ENCODE results near the gene LBX1.

LBX1 gene

GRCh38 chr10:101224910-101225823, 4.1 kb downstream of the LBX1 start:
- DNase-seq: no peak

- DNase-seq: no peak
Measured at GRCh38 chr10:101224060-101224909, 5.0 kb downstream of the LBX1 start.

GRCh38 chr10:101223274-101224059, 5.8 kb downstream of the LBX1 start:
- no peak for DNase-seq

- DNase-seq: no peak
Measured at GRCh38 chr10:101222683-101223273, 6.5 kb downstream of the LBX1 start.

GRCh38 chr10:101221963-101222531, 7.2 kb downstream of the LBX1 start:
- no peak for DNase-seq

- no peak for DNase-seq
Measured at GRCh38 chr10:101221549-101221948, 7.7 kb downstream of the LBX1 start.

- no peak for DNase-seq
Measured at GRCh38 chr10:101219946-101220451, 9.3 kb downstream of the LBX1 start.

GRCh38 chr10:101219139-101219945, 9.9 kb downstream of the LBX1 start:
- no peak for DNase-seq

GRCh38 chr10:101218351-101219138, 10.7 kb downstream of the LBX1 start:
- no peak for DNase-seq

- no peak for DNase-seq
Measured at GRCh38 chr10:101217450-101218281, 11.6 kb downstream of the LBX1 start.

- DNase-seq: no peak
Measured at GRCh38 chr10:101217044-101217425, 12.2 kb downstream of the LBX1 start.

- no peak for DNase-seq
Measured at GRCh38 chr10:101216207-101217043, 12.8 kb downstream of the LBX1 start.

GRCh38 chr10:101215397-101216206, 13.7 kb downstream of the LBX1 start:
- no peak for DNase-seq

- peak in 10 of 14 donors; percentile 3 to 40 (median 12) for DNase-seq
Measured at GRCh38 chr10:101214446-101215396, 14.5 kb downstream of the LBX1 start.

GRCh38 chr10:101208543-101208942, 20.7 kb downstream of the LBX1 start:
- DNase-seq: no peak

GRCh38 chr10:101207026-101207425, 22.2 kb downstream of the LBX1 start:
- DNase-seq: no peak
